ENCODE results near the gene SH3GL3. TPM values are rescaled to one million over a fixed set of nuclear protein-coding genes. Genes with fewer than 3 reads are reported as not detected.

The SH3GL3 gene
- total RNA-seq, 4 donors from 2014 or later = 0.40 TPM; not detected in 3

DNA sequence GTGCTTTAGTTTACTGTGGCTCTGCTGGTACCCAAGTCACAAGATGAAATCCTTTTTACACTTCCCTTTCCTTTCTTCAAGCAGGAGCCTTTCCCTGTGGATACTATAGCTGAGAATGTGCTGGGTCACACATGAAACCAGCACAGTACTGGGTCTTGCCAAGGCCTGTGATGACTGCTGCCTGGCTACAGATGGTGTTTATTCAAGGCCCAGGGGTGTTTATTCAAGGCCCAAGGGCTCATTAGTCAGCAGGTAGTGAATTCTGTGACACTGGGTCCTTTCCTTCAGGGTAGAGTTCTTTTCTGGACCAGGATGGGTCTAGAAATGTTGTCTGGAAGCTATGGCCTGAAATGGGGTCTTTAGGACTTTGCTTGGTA is 99.4 kb downstream of the SH3GL3 start:
- Histone ChIP-seq H3K4me1 (no peaks in the 10 kb centered on the region), H3K4me3 (replicated peaks in 1 of 3) (no peak overlapping the region), H3K27ac (no peak overlapping the region), H3K9me3 (no peaks in the 10 kb centered on the region), H3K27me3 (no peaks in the 10 kb centered on the region), H3K36me3 (no peaks in the 10 kb centered on the region)
- intact Hi-C loops (cut with DNase I) = no loop called here
- peak in 1 of 2 donors; percentile 5 for DNase-seq
- TF ChIP-seq POLR2A (IDR thresholded peaks at IDR 0.05) (no peak), CTCF (IDR thresholded peaks at IDR 0.05) (no peak)

GRCh38 chr15:83547168-83547567 is 100.0 kb downstream of the SH3GL3 start:
- intact Hi-C loops (cut with DNase I) = no loop called here
- WGBS, 2 donors = 87 to 98% methylated on average over 4 of the region's 4 CpGs
- no peaks in the 10 kb centered on the region for H3K27me3 ChIP-seq
- no peak for DNase-seq
- H3K4me1 ChIP-seq = no peaks in the 10 kb centered on the region
- H3K27ac ChIP-seq = no peak overlapping the region
- no peaks in the 10 kb centered on the region for H3K36me3 ChIP-seq
- H3K4me3 ChIP-seq (replicated peaks in 1 of 3) = no peak overlapping the region
- TF ChIP-seq CTCF (IDR thresholded peaks at IDR 0.05) = no peak
- TF ChIP-seq POLR2A (IDR thresholded peaks at IDR 0.05) = no peak
- no peaks in the 10 kb centered on the region for H3K9me3 ChIP-seq

GRCh38 chr15:83549623-83550022 is 102.5 kb downstream of the SH3GL3 start:
- WGBS, 2 donors = 84 to 100% methylated on average over 1 of the region's 1 CpG

GRCh38 chr15:83554558-83554957 is 107.4 kb downstream of the SH3GL3 start:
- Histone ChIP-seq H3K36me3 (no peaks in the 10 kb centered on the region), H3K9me3 (no peaks in the 10 kb centered on the region), H3K4me1 (no peaks in the 10 kb centered on the region), H3K27ac (no peak overlapping the region), H3K4me3 (replicated peaks in 1 of 3) (no peak overlapping the region), H3K27me3 (no peaks in the 10 kb centered on the region)
- WGBS, 2 donors = 88 to 96% methylated on average over 5 of the region's 5 CpGs
- intact Hi-C loops (cut with DNase I) = loop anchor here (10.0 kb wide), 1 partner anchor 310 kb away; no protein-coding TSS in a partner anchor
- TF ChIP-seq POLR2A (IDR thresholded peaks at IDR 0.05) (no peak), CTCF (IDR thresholded peaks at IDR 0.05) (no peak)
- no peak for DNase-seq

More at GRCh38 chr15:83549623-83550022, 102.5 kb downstream of the SH3GL3 start:
- no peaks in the 10 kb centered on the region for H3K4me1 ChIP-seq
- no peak overlapping the region for H3K4me3 ChIP-seq (replicated peaks in 1 of 3)
- H3K27ac ChIP-seq = no peak overlapping the region
- no peaks in the 10 kb centered on the region for H3K36me3 ChIP-seq
- H3K9me3 ChIP-seq = no peaks in the 10 kb centered on the region
- no peak for TF ChIP-seq POLR2A (IDR thresholded peaks at IDR 0.05)
- TF ChIP-seq CTCF (IDR thresholded peaks at IDR 0.05) = no peak
- DNase-seq = no peak
- no peaks in the 10 kb centered on the region for H3K27me3 ChIP-seq
- intact Hi-C loops (cut with DNase I) = loop anchor here (10.0 kb wide), 1 partner anchor 305 kb away; no protein-coding TSS in a partner anchor

GRCh38 chr15:83555383-83555782 is 108.2 kb downstream of the SH3GL3 start:
- intact Hi-C loops (cut with DNase I) = loop anchor here (5.0 to 10.0 kb wide), 2 partner anchors 118 to 311 kb away; no protein-coding TSS in a partner anchor
- no peaks in the 10 kb centered on the region for H3K27me3 ChIP-seq
- WGBS, 2 donors = 93% methylated on average over 2 of the region's 2 CpGs

More at GRCh38 chr15:83555383-83555782, 108.2 kb downstream of the SH3GL3 start:
- Histone ChIP-seq H3K36me3 (no peaks in the 10 kb centered on the region), H3K4me1 (no peaks in the 10 kb centered on the region), H3K27ac (no peak overlapping the region), H3K9me3 (no peaks in the 10 kb centered on the region), H3K4me3 (replicated peaks in 1 of 3) (no peak overlapping the region)
- no peak for DNase-seq
- no peak for TF ChIP-seq CTCF (IDR thresholded peaks at IDR 0.05)
- TF ChIP-seq POLR2A (IDR thresholded peaks at IDR 0.05) = no peak
